OCI-LY1 (cell line): ENCODE measurements around the gene OR13C9.

Experiments used
- H2AFZ ChIP-seq: fragments of 200-600 bp; sonication (generic), shearing (Covaris generic); 2 replicates; pipeline ENCODE4 v1.6.0; 2014; ENCODE audit warnings: antibody characterized with exemption, mild to moderate bottlenecking, low read length
- H3F3A ChIP-seq: fragments of 200-600 bp; sonication (generic), shearing (Covaris generic); 2 replicates; pipeline ENCODE4 v1.6.0; 2014; ENCODE audit warnings: mild to moderate bottlenecking, antibody characterized with exemption, low read length, moderate library complexity; ENCODE audit not compliant: insufficient read depth
- H3K27ac ChIP-seq: fragments of 200-600 bp; sonication (generic); 2 replicates; pipeline ENCODE4 v1.5.1; 2014; ENCODE audit warnings: low read length, mixed run types, mild to moderate bottlenecking, low read depth; ENCODE audit not compliant: poor library complexity, severe bottlenecking
- H3K27me3 ChIP-seq: fragments of 200-600 bp; sonication (generic); 2 replicates; pipeline ENCODE4 v1.6.0; 2014; ENCODE audit warnings: antibody characterized with exemption, mild to moderate bottlenecking, low read length, moderate library complexity; ENCODE audit not compliant: insufficient read depth
- H3K36me3 ChIP-seq: fragments of 200-600 bp; sonication (generic); 2 replicates; pipeline ENCODE4 v1.6.1; 2014; ENCODE audit warnings: mild to moderate bottlenecking, antibody characterized with exemption, low read length, moderate library complexity, mixed read lengths; ENCODE audit not compliant: insufficient read depth
- H3K4me1 ChIP-seq: fragments of 200-600 bp; sonication (generic); 2 replicates; pipeline ENCODE4 v1.5.1; 2014; ENCODE audit warnings: mild to moderate bottlenecking, low read length, moderate library complexity; ENCODE audit not compliant: insufficient read depth, severe bottlenecking
- H3K4me2 ChIP-seq: fragments of 200-600 bp; sonication (generic), shearing (Covaris generic); 2 replicates; pipeline ENCODE4 v1.6.1; 2014; ENCODE audit warnings: low read length
- H3K4me3 ChIP-seq: fragments of 200-600 bp; sonication (generic); 2 replicates; pipeline ENCODE4 v1.5.1; 2014; ENCODE audit warnings: low read length, low read depth, mild to moderate bottlenecking, mixed read lengths; ENCODE audit not compliant: poor library complexity, severe bottlenecking
- H3K79me2 ChIP-seq: fragments of 200-600 bp; shearing (Covaris generic); 2 replicates; pipeline ENCODE4 v1.6.1; 2016; ENCODE audit warnings: mixed run types, low read length, mixed read lengths; ENCODE audit not compliant: insufficient read depth
- H3K9ac ChIP-seq: fragments of 200-600 bp; sonication (generic), shearing (Covaris generic); 2 replicates; pipeline ENCODE4 v1.6.1; 2014; ENCODE audit warnings: mild to moderate bottlenecking, low read length, mixed read lengths
- H3K9me2 ChIP-seq: fragments of 200-600 bp; sonication (generic), shearing (Covaris generic); 2 replicates; pipeline ENCODE4 v1.6.1; 2014; ENCODE audit warnings: low read depth, mild to moderate bottlenecking, low read length, mixed read lengths
- H3K9me3 ChIP-seq: fragments of 200-600 bp; shearing (Covaris generic); 2 replicates; pipeline ENCODE4 v1.6.1; 2014; ENCODE audit warnings: low read length, mixed read lengths
- H4K20me1 ChIP-seq: fragments of 200-600 bp; sonication (generic), shearing (Covaris generic); 2 replicates; pipeline ENCODE4 v1.6.0; 2016; ENCODE audit warnings: mild to moderate bottlenecking, low read length; ENCODE audit not compliant: insufficient read depth
- CTCF ChIP-seq: fragments of 200-600 bp; sonication (generic), shearing (Covaris generic); IDR thresholded peaks from 2 replicates; pipeline ENCODE4 v1.5.1; 2017; ENCODE audit warnings: mild to moderate bottlenecking, antibody characterized with exemption, low read length, moderate library complexity, mixed read lengths
- EZH2 ChIP-seq: fragments of 200-600 bp; sonication (generic), shearing (Covaris generic); IDR thresholded peaks from 2 replicates; pipeline ENCODE4 v1.8.0; 2017; ENCODE audit warnings: borderline replicate concordance, mixed run types, mild to moderate bottlenecking, antibody characterized with exemption, low read length, moderate library complexity, mixed read lengths

The OR13C9 gene, protein sequence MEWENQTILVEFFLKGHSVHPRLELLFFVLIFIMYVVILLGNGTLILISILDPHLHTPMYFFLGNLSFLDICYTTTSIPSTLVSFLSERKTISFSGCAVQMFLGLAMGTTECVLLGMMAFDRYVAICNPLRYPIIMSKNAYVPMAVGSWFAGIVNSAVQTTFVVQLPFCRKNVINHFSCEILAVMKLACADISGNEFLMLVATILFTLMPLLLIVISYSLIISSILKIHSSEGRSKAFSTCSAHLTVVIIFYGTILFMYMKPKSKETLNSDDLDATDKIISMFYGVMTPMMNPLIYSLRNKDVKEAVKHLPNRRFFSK

DNA sequence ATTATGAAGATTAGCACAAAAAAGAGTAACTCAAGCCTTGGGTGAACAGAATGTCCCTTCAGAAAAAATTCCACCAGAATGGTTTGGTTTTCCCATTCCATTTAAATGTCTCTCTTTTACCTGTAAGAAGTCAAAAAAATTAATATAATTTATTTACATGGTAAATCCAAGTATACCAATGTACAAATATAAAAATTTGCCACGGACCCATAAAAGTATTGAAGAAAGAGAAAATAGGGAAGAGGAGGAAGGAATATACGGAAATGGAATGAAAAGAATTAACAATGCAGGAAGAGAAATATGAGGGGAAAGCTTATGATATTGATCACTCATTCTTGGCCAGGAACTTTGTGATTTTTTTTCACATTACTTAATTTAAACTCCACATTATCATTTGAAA is at the start of gene OR13C9:
TSS of gene OR13C9 (minus strand) at position 101 of the 400 bp plus-strand sequence. CDS start at position 101, 0 bp downstream.
- no peak within 1 kb of the TSS for H2AFZ ChIP-seq
- no peaks in the 10 kb centered on the region for H4K20me1 ChIP-seq
- no peak within 1 kb of the TSS for H3K4me2 ChIP-seq
- H3K27ac ChIP-seq: no peak within 1 kb of the TSS
- H3K9me3 ChIP-seq: no peaks in the 10 kb centered on the region
- H3K9me2 ChIP-seq: no peaks in the 10 kb centered on the region
- no peaks in the 10 kb centered on the region for H3F3A ChIP-seq
- no peaks in the 10 kb centered on the region for H3K4me1 ChIP-seq
- no peak within 1 kb of the TSS for H3K9ac ChIP-seq
- no peaks in the 10 kb centered on the region for H3K27me3 ChIP-seq
- H3K36me3 ChIP-seq: no peaks in the 10 kb centered on the region
- TF ChIP-seq EZH2 (no peak), CTCF (no peak)
- no peaks in the 10 kb centered on the region for H3K79me2 ChIP-seq
- no peak within 1 kb of the TSS for H3K4me3 ChIP-seq

GRCh38 chr9:104658496-104659195 is 40.6 kb upstream of the OR13C9 start:
- H3K27ac ChIP-seq: no peak overlapping the region
- no peak overlapping the region for H3K4me3 ChIP-seq
- H3K4me2 ChIP-seq: no peak overlapping the region
- no peaks in the 10 kb centered on the region for H3K4me1 ChIP-seq
- no peaks in the 10 kb centered on the region for H4K20me1 ChIP-seq
- H3K9me2 ChIP-seq: no peaks in the 10 kb centered on the region
- H3F3A ChIP-seq: no peaks in the 10 kb centered on the region
- TF ChIP-seq CTCF (no peak), EZH2 (no peak)
- H3K27me3 ChIP-seq: no peaks in the 10 kb centered on the region
- no peak overlapping the region for H3K9ac ChIP-seq
- H3K79me2 ChIP-seq: no peaks in the 10 kb centered on the region
- H2AFZ ChIP-seq: no peak overlapping the region
- no peaks in the 10 kb centered on the region for H3K36me3 ChIP-seq
- H3K9me3 ChIP-seq: no peaks in the 10 kb centered on the region

- no peak overlapping the region for H3K4me2 ChIP-seq
- no peaks in the 10 kb centered on the region for H4K20me1 ChIP-seq
- no peak overlapping the region for H3K27ac ChIP-seq
Observed at GRCh38 chr9:104635456-104635855, 17.5 kb upstream of the OR13C9 start.

More at GRCh38 chr9:104635456-104635855, 17.5 kb upstream of the OR13C9 start:
- Histone ChIP-seq H3K36me3 (no peaks in the 10 kb centered on the region), H2AFZ (no peak overlapping the region), H3K4me1 (no peaks in the 10 kb centered on the region), H3K9ac (no peak overlapping the region), H3K9me3 (no peaks in the 10 kb centered on the region), H3K79me2 (no peaks in the 10 kb centered on the region), H3K27me3 (no peaks in the 10 kb centered on the region), H3K4me3 (no peak overlapping the region), H3K9me2 (no peaks in the 10 kb centered on the region), H3F3A (no peaks in the 10 kb centered on the region)
- TF ChIP-seq CTCF (no peak), EZH2 (no peak)
